ENCODE results near the gene ZRANB3.
"Not testable (repeated sequence)": the region's sequence is repeated elsewhere in the genome, so short reads cannot be mapped to it uniquely, and the experiment has no call there.

- not testable (repeated sequence) for TF ChIP-seq CTCF (IDR thresholded peaks at IDR 0.05; ENCODE audit: poor library complexity); EZH2phosphoT487 (IDR thresholded peaks at IDR 0.05; ENCODE audit: low read depth, severe bottlenecking, unreplicated experiment)
These were observed 32.4 kb downstream of the ZRANB3 start for GRCh38 chr2:135498588-135498987.

All from hepatocyte (in vitro differentiated cells).